Measurements from ENCODE around the gene BMP2K.

GRCh38 chr4:78863991-78864390 is 87.8 kb downstream of the BMP2K start:
- TF ChIP-seq CTCF (IDR thresholded peaks at IDR 0.05) (no peak), POLR2A (IDR thresholded peaks at IDR 0.05) (no peak)

Data from testis (tissue), 2 donors.